ENCODE results near the gene ABCC1. TPM values are rescaled to one million over a fixed set of nuclear protein-coding genes. Genes with fewer than 3 reads are reported as not detected.

The ABCC1 gene
- total and polyA plus RNA-seq, 2 of the 4 experiments (the other 2 are of a cell fraction) = 39.4 to 66.0 TPM

DNA sequence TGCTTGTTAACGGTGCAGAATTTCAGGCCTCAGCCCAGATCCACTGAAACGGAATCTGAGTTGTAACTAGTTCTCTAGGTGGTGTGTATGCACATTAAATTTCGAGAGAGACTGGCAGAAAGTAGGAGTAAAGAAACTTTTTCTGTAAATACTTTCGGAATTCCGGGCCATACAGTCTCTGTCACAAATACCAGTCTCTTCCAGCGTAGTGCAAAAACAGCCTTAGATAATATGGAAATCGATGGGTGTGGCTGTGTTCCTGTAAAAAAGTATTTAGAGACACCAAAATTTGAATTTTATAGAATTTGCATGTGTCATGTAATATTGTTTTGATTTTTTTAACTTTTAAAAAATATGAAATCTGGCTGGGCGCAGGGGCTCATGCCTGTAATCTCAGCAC, 109.7 kb downstream of the ABCC1 start:
- H3K36me3 ChIP-seq (ENCODE audit: control insufficient read depth, insufficient read depth, low read length) = peaks cover 79% of the 10 kb centered on the region
- no peak overlapping the region for H3K14ac ChIP-seq (replicated peaks; ENCODE audit: low read depth, low read length)
- no peak overlapping the region for H2BK20ac ChIP-seq (ENCODE audit: low read depth, low read length)
- H3K56ac ChIP-seq (ENCODE audit: extremely low read depth, insufficient read depth, low read length) = no peak overlapping the region
- no peak overlapping the region for H3K23ac ChIP-seq (ENCODE audit: low read depth, low read length)
- H3K9me1 ChIP-seq (ENCODE audit: insufficient read depth, low read length) = peaks cover 8% of the 10 kb centered on the region; the same call in 1 of the 2 replicates
- no peak overlapping the region for H3K4me3 ChIP-seq (ENCODE audit: insufficient read depth, low read depth, low read length)
- H4K20me1 ChIP-seq (ENCODE audit: insufficient read depth, low read length) = peaks cover 29% of the 10 kb centered on the region
- H2BK15ac ChIP-seq (ENCODE audit: low read depth, low read length) = no peak overlapping the region
- no peak overlapping the region for H2AK5ac ChIP-seq (ENCODE audit: low read depth, low read length)
- intact Hi-C loops (cut with micrococcal nuclease) = no loop called here
- dilution Hi-C loops (cut with HindIII; ENCODE audit: low sequenced_read_pairs, unreplicated experiment) = no loop called here
- no peak overlapping the region for H2BK5ac ChIP-seq (ENCODE audit: low read depth, low read length, poor library complexity, severe bottlenecking)
- no peak overlapping the region for H2AK9ac ChIP-seq (replicated peaks; ENCODE audit: low read depth, low read length, poor library complexity)
- in situ Hi-C loops (cut with MboI; ENCODE audit: low sequenced_read_pairs) = no loop called here
- no TSS peak for BruUV-seq (replicated peaks)
- no peak overlapping the region for H4K5ac ChIP-seq (ENCODE audit: low read depth, low read length)
- no peak overlapping the region for H3K18ac ChIP-seq (ENCODE audit: low read depth, low read length)
- H3K4ac ChIP-seq (ENCODE audit: low read depth, low read length) = no peak overlapping the region
- H2BK120ac ChIP-seq (ENCODE audit: low read depth, low read length) = no peak overlapping the region
- ATAC-seq (ENCODE audit: low read depth) = no peak
- H3K27me3 ChIP-seq (ENCODE audit: control insufficient read depth, insufficient read depth, low read length) = no peaks in the 10 kb centered on the region
- CTCF ChIA-PET = no interaction called here
- TF ChIP-seq MAFK (IDR thresholded peaks at IDR 0.05; ENCODE audit: low read depth, low read length) = no peak
- no peak overlapping the region for H2AFZ ChIP-seq (replicated peaks; ENCODE audit: low read length, poor library complexity)
- H3K9ac ChIP-seq (ENCODE audit: low read depth, low read length) = no peak overlapping the region
- no peak overlapping the region for H3K27ac ChIP-seq (ENCODE audit: insufficient read depth, low read length)
- H3K9me3 ChIP-seq (ENCODE audit: control insufficient read depth, insufficient read depth, low read length) = no peaks in the 10 kb centered on the region
- no peak overlapping the region for H3K4me2 ChIP-seq (ENCODE audit: low read depth, low read length)
- POLR2A ChIA-PET (ENCODE audit: unreplicated experiment) = no interaction called here
- H3K4me1 ChIP-seq (ENCODE audit: control insufficient read depth, insufficient read depth, low read length) = peaks cover 3% of the 10 kb centered on the region; the same call in 1 of the 2 replicates
- WGBS, 2 experiments (ENCODE audit: extremely low coverage in 2 of 2, insufficient read length in 1 of 2) = 100% methylated on average over 3 of the region's 8 CpGs; no CpG with 5 or more reads in 1 of the 2 experiments
- no peak overlapping the region for H4K91ac ChIP-seq (ENCODE audit: insufficient read depth, low read depth, low read length)
- DNase-seq = no peak
- H4K8ac ChIP-seq (ENCODE audit: low read depth in 2 of 2, low read length in 2 of 2) = no peak overlapping the region
- H3K79me1 ChIP-seq (ENCODE audit: low read depth in 1 of 2, low read length in 2 of 2) = peaks cover 40 to 74% of the 10 kb centered on the region in 2 experiments

Measured in IMR-90 (cell line).